ENCODE data around the gene ATP11A.

ATP11A gene

DNA sequence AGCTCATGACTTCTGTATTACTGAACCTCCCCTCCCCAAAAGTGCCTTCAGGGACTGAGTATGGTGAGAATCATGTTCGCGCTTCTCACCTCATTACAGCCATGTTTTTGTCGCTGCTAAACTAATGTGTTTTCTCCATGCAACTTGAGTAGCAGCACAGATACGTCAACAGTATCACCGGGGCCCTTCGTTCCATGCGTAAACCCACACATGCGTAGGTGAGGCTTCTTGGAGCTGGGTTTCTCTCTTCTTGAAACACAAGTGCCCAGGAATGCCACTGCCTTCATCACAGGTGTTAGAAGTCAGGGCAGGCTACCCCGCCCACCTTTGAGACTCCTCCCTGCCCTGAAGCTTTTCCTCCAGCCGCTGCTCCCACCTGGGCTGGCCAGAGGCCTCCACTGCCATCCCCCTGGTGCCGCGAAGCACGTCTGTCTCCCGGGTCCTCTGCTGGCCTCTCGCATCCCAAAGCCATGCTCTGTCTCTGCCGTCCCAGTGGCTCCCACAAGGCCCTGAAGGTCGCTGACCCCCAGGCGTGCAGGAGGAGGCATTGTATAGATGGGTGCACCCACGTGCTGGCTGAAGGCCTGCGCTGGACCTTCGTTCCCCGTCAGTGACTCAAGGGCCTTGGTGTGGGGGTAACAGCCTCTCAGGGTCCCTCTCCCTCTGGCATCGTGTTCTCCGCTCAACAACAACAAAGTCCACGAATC, 143.9 kb downstream of the ATP11A start:
- DNase-seq = no peak
- Histone ChIP-seq H3K36me3 (replicated peaks) (no peaks in the 10 kb centered on the region), H3K27me3 (replicated peaks) (no peaks in the 10 kb centered on the region), H3K4me3 (ENCODE audit: low read depth, low read length) (no peak overlapping the region), H3K27ac (no peak overlapping the region)
- in situ Hi-C loops (cut with HindIII; ENCODE audit: low pct_ligation_motif_present, low sequenced_read_pairs) = no loop called here
- TF ChIP-seq, protein P1, sequence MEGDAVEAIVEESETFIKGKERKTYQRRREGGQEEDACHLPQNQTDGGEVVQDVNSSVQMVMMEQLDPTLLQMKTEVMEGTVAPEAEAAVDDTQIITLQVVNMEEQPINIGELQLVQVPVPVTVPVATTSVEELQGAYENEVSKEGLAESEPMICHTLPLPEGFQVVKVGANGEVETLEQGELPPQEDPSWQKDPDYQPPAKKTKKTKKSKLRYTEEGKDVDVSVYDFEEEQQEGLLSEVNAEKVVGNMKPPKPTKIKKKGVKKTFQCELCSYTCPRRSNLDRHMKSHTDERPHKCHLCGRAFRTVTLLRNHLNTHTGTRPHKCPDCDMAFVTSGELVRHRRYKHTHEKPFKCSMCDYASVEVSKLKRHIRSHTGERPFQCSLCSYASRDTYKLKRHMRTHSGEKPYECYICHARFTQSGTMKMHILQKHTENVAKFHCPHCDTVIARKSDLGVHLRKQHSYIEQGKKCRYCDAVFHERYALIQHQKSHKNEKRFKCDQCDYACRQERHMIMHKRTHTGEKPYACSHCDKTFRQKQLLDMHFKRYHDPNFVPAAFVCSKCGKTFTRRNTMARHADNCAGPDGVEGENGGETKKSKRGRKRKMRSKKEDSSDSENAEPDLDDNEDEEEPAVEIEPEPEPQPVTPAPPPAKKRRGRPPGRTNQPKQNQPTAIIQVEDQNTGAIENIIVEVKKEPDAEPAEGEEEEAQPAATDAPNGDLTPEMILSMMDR (IDR thresholded peaks at IDR 0.05; ENCODE audit: low read depth, low read length, missing control alignments) = no peak

GRCh38 chr13:112835344-112835743, 145.5 kb downstream of the ATP11A start:
- H3K27me3 ChIP-seq (replicated peaks) = no peaks in the 10 kb centered on the region
- no peaks in the 10 kb centered on the region for H3K36me3 ChIP-seq (replicated peaks)
- in situ Hi-C loops (cut with HindIII; ENCODE audit: low pct_ligation_motif_present, low sequenced_read_pairs) = no loop called here
- TF ChIP-seq, protein P1 (IDR thresholded peaks at IDR 0.05; ENCODE audit: low read depth, low read length, missing control alignments) = no peak
- no peak overlapping the region for H3K4me3 ChIP-seq (ENCODE audit: low read depth, low read length)
- no peak overlapping the region for H3K27ac ChIP-seq
- no peak for DNase-seq

DNA sequence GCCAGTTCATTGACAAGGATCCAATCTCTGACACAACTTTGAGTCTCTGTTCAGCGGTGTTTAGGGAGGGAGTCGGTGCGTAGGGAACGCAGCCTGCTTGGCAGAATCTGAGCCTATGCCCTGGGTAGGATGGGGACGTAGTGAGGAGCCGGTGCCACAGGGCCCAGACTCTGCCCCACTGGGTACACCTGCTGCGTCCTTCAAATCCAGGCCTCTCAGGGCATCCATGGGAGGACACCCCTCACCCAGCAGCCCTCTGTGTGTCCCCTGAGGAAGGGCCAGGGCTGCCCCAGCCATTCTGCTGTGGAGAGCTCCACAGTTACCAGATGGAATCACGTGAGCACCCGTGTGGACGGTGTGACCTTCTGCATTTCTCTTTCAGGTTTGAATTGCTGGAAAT, 146.0 kb downstream of the ATP11A start:
- H3K4me3 ChIP-seq (ENCODE audit: low read depth, low read length) = no peak overlapping the region
- DNase-seq = no peak
- no peak overlapping the region for H3K27ac ChIP-seq
- in situ Hi-C loops (cut with HindIII; ENCODE audit: low pct_ligation_motif_present, low sequenced_read_pairs) = no loop called here
- TF ChIP-seq, protein P1 (IDR thresholded peaks at IDR 0.05; ENCODE audit: low read depth, low read length, missing control alignments) = no peak
- no peaks in the 10 kb centered on the region for H3K36me3 ChIP-seq (replicated peaks)
- H3K27me3 ChIP-seq (replicated peaks) = no peaks in the 10 kb centered on the region

- no peak overlapping the region for H3K27ac ChIP-seq
- H3K27me3 ChIP-seq (replicated peaks) = no peaks in the 10 kb centered on the region
- DNase-seq = no peak
- in situ Hi-C loops (cut with HindIII; ENCODE audit: low pct_ligation_motif_present, low sequenced_read_pairs) = no loop called here
- no peak overlapping the region for H3K4me3 ChIP-seq (ENCODE audit: low read depth, low read length)
- H3K36me3 ChIP-seq (replicated peaks) = no peaks in the 10 kb centered on the region
- TF ChIP-seq, protein P1 (IDR thresholded peaks at IDR 0.05; ENCODE audit: low read depth, low read length, missing control alignments) = no peak
Observed at GRCh38 chr13:112836940-112837339, 147.1 kb downstream of the ATP11A start.

DNA sequence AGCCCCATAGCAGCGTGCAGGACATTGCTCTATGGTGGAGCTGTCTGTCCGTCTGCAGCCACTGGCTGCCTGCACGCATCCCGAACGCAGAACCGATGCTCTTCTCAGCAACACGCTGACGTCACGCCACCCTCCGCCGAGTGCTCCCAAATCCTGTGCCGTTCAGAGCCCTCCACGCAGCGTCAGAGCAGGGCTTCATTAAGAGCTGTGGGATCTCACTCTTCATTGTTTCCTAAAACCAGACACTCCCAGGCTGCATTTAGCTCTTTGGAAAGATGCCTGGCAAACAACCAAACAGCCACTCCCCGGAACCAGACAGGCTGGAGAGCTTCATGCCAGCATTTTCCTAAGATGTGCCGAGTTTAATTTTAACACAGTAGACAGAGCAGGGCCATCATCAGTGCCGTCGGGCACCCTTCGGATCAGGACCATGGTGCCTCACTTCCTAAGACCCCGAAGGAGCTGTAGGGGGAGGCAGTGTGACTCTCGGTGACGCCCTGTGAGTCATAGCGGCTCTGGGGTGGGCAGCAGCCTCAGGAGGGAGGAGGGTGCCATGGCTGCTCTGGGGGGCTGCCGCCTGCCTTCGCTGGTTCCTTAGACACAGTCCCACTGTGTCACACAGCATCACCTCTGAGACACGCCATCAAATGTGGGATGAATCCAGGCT, 147.7 kb downstream of the ATP11A start:
- DNase-seq = no peak
- no peaks in the 10 kb centered on the region for H3K36me3 ChIP-seq (replicated peaks)
- TF ChIP-seq, protein P1 (IDR thresholded peaks at IDR 0.05; ENCODE audit: low read depth, low read length, missing control alignments) = no peak

More for the DNA sequence above, 147.7 kb downstream of the ATP11A start:
- H3K27ac ChIP-seq = no peak overlapping the region
- H3K27me3 ChIP-seq (replicated peaks) = no peaks in the 10 kb centered on the region
- in situ Hi-C loops (cut with HindIII; ENCODE audit: low pct_ligation_motif_present, low sequenced_read_pairs) = no loop called here
- H3K4me3 ChIP-seq (ENCODE audit: low read depth, low read length) = no peak overlapping the region

Data from brain microvascular endothelial cell (primary cell).